Activated CD8-positive, alpha-beta memory T cell treated with anti-CD3 and anti-CD28 coated beads, Interleukin-2, amount 50 U/mL, for 24 hours (primary cell): Measurements from ENCODE around the gene VSTM2L.
"Not testable (repeated sequence)": the region's sequence is repeated elsewhere in the genome, so short reads cannot be mapped to it uniquely, and the experiment has no call there.

Source experiments
- DNase-seq: peaks from one replicate; pipeline ENCODE4 v3.0.0-alpha.2; 2020; ENCODE audit errors: extremely low read depth

VSTM2L gene

GRCh38 chr20:37902504-37903313, at the start of gene VSTM2L:
Gene VSTM2L, plus strand, starts transcription at chr20:37903127. Its CDS starts 224 bp downstream, at chr20:37903351.
- no peak for DNase-seq

GRCh38 chr20:37853823-37854375, 49.0 kb upstream of the VSTM2L start:
- DNase-seq: no peak

GRCh38 chr20:37856034-37856433, 46.9 kb upstream of the VSTM2L start:
- DNase-seq: not testable (repeated sequence)

- no peak for DNase-seq
These were observed 45.8 kb upstream of the VSTM2L start for GRCh38 chr20:37856932-37857660.

- DNase-seq: no peak
These were observed 43.3 kb upstream of the VSTM2L start for GRCh38 chr20:37859406-37860171.

- DNase-seq: no peak
These were observed 39.6 kb upstream of the VSTM2L start for GRCh38 chr20:37863289-37863688.

GRCh38 chr20:37864298-37864697, 38.6 kb upstream of the VSTM2L start:
- DNase-seq: no peak

GRCh38 chr20:37866051-37866450, 36.9 kb upstream of the VSTM2L start:
- no peak for DNase-seq

- no peak for DNase-seq
These were observed 35.4 kb upstream of the VSTM2L start for GRCh38 chr20:37867289-37868195.

GRCh38 chr20:37868851-37869333, 34.0 kb upstream of the VSTM2L start:
- no peak for DNase-seq

GRCh38 chr20:37869334-37869861, 33.5 kb upstream of the VSTM2L start:
- no peak for DNase-seq

GRCh38 chr20:37870294-37870693, 32.6 kb upstream of the VSTM2L start:
- DNase-seq: no peak

GRCh38 chr20:37871751-37872150, 31.2 kb upstream of the VSTM2L start:
- DNase-seq: no peak

GRCh38 chr20:37872161-37872560, 30.8 kb upstream of the VSTM2L start:
- DNase-seq: no peak

- DNase-seq: no peak
These were observed 29.0 kb upstream of the VSTM2L start for GRCh38 chr20:37873884-37874283.

- DNase-seq: no peak
These were observed 27.3 kb upstream of the VSTM2L start for GRCh38 chr20:37875460-37876175.

- DNase-seq: no peak
These were observed 26.1 kb upstream of the VSTM2L start for GRCh38 chr20:37876863-37877262.

GRCh38 chr20:37877832-37878772, 24.8 kb upstream of the VSTM2L start:
- DNase-seq: no peak
